GM18526 (cell line): ENCODE results near the gene ADCY1.

Experiments
- POLR2A ChIP-seq: IDR thresholded peaks from 3 replicates; pipeline ENCODE4 v1.6.1; 2011; ENCODE audit not compliant: insufficient read length; ENCODE audit errors: extremely low read depth

Gene ADCY1

GRCh38 chr7:45586542-45587520, 12.7 kb downstream of the ADCY1 start:
- TF ChIP-seq POLR2A = no peak

- no peak for TF ChIP-seq POLR2A
These were observed 14.3 kb downstream of the ADCY1 start for GRCh38 chr7:45588466-45588865.

GRCh38 chr7:45589061-45589460, 14.9 kb downstream of the ADCY1 start:
- TF ChIP-seq POLR2A = no peak

GRCh38 chr7:45589915-45590678, 15.9 kb downstream of the ADCY1 start:
- no peak for TF ChIP-seq POLR2A

GRCh38 chr7:45590679-45591057, 16.5 kb downstream of the ADCY1 start:
- no peak for TF ChIP-seq POLR2A

DNA sequence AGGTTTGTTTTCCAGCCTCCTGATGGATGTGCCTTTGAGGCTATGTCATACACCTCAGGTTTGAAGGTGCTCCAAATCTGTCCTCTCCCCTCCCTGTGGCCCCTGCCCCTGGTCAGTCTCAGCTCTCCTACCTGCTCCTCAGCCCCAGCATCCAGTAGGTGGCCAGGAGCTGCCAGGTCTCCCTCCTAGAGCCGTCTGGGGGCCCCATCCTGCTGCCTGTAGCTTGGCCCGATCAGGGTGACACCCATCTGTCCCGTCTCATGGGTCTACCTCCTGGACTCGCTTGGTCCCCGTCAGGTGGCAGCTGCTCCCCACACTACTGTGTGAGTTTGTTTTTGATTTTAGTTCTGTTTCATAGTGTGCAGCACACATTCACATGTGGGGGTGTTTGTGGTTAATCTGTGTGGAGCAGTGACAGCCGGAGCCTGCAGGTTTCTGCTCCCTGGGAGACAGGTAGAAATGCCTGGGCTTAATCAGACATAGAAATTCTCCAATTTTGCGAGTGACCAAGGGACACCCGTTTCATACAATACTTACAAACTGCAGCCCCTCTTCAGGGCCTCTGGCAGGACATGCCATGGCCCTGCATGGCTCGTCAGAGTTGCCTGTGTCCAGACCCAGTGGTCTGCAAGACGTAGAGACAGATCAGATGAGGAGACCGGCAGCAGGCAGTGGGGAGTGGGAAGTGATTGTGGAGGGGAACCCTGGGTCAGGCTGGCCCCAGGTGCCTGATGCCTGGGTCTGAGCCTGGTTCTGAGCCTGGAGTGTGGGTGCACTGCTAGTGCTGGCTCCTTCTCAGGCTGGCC, 17.1 kb downstream of the ADCY1 start:
- TF ChIP-seq POLR2A = no peak

DNA sequence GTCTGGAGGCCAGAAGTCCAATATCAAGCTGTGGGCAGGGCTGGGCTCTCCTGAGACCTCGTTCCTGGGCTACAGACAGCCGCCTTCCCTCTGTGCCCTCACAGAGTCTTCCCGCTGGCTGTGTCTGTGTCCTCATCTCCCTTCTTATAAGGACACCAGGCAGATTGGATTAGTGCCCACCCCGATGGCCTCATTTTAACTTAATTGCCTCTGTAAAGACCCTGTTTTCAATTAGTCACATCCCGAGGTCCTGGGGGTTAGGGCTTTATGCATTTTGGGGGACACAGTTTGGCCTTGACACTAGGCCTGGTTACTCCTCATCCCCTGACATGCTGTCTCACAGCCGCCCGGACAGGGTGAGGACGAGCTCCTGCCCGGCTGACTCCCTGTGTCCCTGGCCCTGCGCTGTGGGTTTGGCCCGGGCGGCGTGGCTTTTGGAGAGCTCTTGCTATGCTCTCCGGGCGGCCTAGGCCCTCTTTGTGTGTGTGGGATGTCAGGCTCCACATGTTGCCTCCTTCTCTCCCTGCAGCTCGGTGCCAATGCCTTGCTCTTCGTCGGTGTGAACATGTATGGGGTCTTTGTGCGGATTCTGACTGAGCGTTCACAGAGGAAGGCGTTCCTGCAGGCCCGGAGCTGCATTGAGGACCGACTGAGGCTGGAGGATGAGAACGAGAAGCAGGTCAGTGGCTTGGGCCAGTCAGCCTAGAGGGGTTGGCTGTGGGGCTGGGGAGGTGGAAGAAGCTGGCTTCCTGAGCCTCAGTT, 18.2 kb downstream of the ADCY1 start:
- no peak for TF ChIP-seq POLR2A

GRCh38 chr7:45593121-45593541, 19.0 kb downstream of the ADCY1 start:
- TF ChIP-seq POLR2A = no peak

GRCh38 chr7:45593877-45594276, 19.7 kb downstream of the ADCY1 start:
- no peak for TF ChIP-seq POLR2A

DNA sequence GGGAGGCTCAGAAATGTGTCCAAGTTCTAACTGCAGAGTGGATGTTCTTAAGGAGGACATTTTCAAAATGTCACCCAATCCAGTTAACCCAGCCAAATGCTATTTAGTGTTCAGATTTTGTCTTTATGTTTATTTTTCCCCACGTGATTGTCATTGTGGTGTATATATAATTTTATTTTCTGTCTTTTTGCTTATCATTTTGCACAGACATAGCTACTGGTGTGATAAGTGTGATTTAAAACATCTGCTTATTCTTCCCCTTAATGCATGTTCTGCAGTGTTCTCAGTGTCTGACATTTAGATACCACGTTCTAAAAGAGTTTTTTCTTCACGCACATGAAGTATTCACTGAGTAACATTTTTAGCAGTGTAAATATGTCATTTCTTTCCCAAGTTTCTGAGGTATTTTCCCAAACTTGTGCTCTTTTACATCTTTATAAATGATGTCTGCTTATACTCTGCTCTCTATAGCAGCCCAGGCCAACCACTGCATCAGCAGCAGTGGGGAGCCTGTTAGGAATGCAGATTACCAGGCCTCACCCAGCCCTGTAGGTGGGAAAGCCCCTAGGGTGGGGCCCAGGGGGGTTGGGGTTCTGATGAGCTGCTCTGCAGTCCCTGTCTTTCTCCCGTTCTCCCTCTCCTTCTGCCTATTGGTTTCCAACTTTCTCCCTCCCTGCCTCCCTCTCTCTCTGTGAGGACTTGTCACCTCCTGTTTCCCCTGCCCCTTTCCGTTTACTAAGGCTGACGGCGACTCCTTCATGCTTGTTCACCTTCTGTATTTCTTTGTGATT, 20.8 kb downstream of the ADCY1 start:
- TF ChIP-seq POLR2A = no peak

DNA sequence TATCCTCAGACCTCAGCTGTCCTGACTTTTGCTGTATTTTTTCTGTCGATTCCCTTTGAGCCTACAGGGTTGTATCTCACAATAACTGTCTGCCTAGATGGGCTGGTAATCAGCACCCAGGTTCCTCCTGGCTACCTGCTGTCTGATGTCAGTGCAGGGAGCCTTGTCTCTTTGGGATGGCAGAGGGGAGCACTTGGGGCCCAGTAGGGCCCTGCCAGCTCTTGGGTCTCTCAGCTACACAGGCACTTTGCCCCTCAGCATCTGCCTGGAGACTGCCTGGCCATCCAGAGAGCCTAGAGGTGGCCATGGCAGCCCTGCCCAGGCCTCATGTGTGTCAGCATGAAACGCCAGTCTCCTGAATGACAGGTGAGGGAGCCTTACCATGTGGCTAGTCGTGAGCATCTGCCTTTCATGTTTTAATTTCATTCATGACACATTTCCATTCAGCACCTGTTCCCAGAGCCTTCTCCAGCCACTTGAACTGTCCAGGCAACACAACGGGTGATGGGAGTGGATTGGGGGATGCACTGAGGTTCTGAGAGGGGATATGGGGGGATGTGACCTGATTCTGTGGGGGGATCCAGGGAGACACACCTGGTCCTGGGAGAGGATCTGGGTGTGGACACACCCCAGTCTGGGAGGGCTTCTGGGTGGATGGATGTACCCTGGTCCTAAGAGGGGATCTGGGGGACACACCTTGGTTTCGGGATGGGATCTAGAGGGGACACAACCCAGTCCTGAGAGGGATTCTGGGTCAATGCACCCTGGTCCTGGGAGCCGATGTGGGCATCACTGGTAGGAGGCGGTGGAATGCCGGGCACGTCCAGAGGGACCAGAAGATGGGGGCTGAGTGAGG, 21.9 kb downstream of the ADCY1 start:
- TF ChIP-seq POLR2A = no peak

DNA sequence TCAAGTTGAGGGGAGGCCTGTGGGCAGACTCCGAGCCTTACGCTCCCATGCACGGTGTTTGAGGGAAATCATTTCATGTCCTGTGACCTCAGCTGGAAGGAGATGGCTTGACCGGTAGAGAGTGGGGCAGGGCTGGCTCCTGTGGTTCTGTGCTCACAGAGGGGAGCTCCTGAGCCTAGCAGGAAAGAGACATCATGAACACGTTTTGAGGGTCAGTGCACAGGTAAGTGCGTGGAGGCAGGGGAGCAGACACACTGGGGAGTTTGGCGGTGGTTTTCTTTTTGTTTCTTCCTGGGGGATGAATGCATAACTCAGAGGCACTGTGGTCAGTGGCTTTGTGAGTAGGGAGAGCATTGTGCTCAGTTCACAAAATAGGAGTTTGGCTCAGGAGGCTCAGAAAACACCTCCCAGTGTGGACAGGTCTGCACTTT, 22.5 kb downstream of the ADCY1 start:
- TF ChIP-seq POLR2A = no peak
